Thyroid gland (tissue), 4 donors: ENCODE measurements around the gene EWSR1. TPM values are rescaled to one million over a fixed set of nuclear protein-coding genes. Genes with fewer than 3 reads are reported as not detected.

Experiments
- DNase-seq, 2 donors: peaks; one replicate each; pipeline ENCODE4 v3.0.0-alpha.2; 2019
- H3K27ac ChIP-seq, 3 donors: fragments of 200-600 bp; sonication (generic); 1 replicate in 2 of 3; 2 replicates in 1 of 3; pipeline ENCODE4 v1.5.1; 2016 to 2019; ENCODE audit warnings: mild to moderate bottlenecking in 1 of 3, moderate library complexity in 1 of 3
- H3K27me3 ChIP-seq: fragments of 200-600 bp; sonication (generic); one replicate; pipeline ENCODE4 v1.5.1; 2019
- H3K36me3 ChIP-seq, 2 donors: fragments of 200-600 bp; sonication (generic); one replicate each; pipeline ENCODE4 v1.5.1; 2016 to 2019
- H3K4me1 ChIP-seq, 2 donors: fragments of 200-600 bp; sonication (generic); one replicate each; pipeline ENCODE4 v1.5.1; 2017 to 2019
- H3K4me3 ChIP-seq, 3 donors: fragments of 200-600 bp; sonication (generic); replicated peaks in 1 of 3; 1 replicate in 2 of 3; 2 replicates in 1 of 3; pipeline ENCODE4 v1.5.1; 2016; ENCODE audit warnings: mild to moderate bottlenecking in 1 of 3
- H3K9me3 ChIP-seq: fragments of 200-600 bp; sonication (generic); one replicate; pipeline ENCODE4 v1.5.1; 2017
- CTCF ChIP-seq, 6 experiments: fragments of 200-600 bp in 3 of 6; fragments of 450-650 bp in 3 of 6; sonication (generic) in 3 of 6; IDR thresholded peaks; one replicate each; pipeline ENCODE4 v1.5.1; 2016 to 2019; ENCODE audit warnings: antibody characterized with exemption in 6 of 6, mild to moderate bottlenecking in 2 of 6, inconsistent platforms in 1 of 6, moderate library complexity in 1 of 6
- POLR2A ChIP-seq, 2 donors: fragments of 450-650 bp; IDR thresholded peaks; one replicate each; pipeline ENCODE4 v1.6.1; 2017; ENCODE audit warnings: antibody characterized with exemption in 2 of 2, mild to moderate bottlenecking in 2 of 2, moderate library complexity in 1 of 2
- WGBS, 2 donors: methylation state at CpG; one replicate each; pipeline ENCODE4 v1.1.5; 2017; 5-methylcytosine and 5-hydroxymethylcytosine counted together
- intact Hi-C: fragments of 100-400 bp; cut with DNase I; formaldehyde crosslinking; loops from one replicate; pipeline ENCODE4 v1.15.1; 2023
- total RNA-seq, 4 donors: library from RNA; depleted of rRNA; stranded (reverse); fragments of >200 nt; gene quantifications; one replicate each; pipeline ENCODE4 v1.2.3, GENCODE V29; 2016

The EWSR1 gene
- total RNA-seq, 4 donors from 2014 or later: 205 to 290 (median 258) TPM

DNA sequence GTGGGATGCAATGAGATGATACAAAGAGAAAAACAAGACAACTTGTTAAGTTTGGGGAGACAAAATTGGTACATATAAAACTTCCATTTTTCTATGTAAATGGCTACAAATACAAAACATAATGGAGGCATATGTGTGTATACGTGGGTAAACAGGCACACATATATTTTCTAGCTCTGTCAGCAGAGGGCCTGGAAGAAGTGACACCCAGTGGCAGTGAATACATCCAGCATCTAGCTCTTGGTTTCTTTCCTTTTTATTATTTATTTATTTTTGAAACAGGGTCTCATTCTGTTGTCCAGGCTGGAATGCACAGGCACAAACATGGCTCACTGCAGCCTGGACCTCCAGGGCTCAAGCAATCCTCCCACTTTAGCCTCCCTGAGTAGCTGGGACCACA is 52.5 kb downstream of the EWSR1 start:
- TF ChIP-seq CTCF (IDR thresholded peaks at IDR 0.05) (no peak), POLR2A (IDR thresholded peaks at IDR 0.05) (no peak)
- H3K9me3 ChIP-seq: no peaks in the 10 kb centered on the region
- no peak overlapping the region for H3K27ac ChIP-seq
- peaks cover 4% of the 10 kb centered on the region in 2 donors for H3K4me1 ChIP-seq
- no peaks in the 10 kb centered on the region for H3K27me3 ChIP-seq
- no peaks in the 10 kb centered on the region for H3K36me3 ChIP-seq
- intact Hi-C loops: no loop called here
- 81 to 90% methylated on average over 1 of the region's 1 CpG for WGBS, 2 donors
- H3K4me3 ChIP-seq: no peak overlapping the region
- no peak for DNase-seq

DNA sequence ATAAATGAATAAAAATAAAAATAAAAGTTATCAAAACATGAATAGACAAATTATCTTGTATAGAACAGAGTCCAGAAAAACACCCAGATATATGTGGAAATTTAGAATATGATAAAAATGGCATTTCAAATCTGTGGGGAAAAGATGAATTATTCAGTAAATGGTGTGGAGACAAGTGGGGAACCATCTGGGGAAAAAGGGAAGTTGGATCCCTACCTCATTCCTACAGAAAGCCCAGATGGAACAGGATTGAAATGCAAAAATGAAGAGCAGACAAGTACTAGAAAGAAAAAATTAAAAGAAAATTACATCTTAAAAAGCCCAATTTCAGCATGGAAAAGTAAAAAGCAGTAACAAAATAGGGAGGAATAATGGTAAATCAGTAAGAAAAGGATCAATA is 55.6 kb downstream of the EWSR1 start:
- Histone ChIP-seq H3K27ac (no peak overlapping the region), H3K9me3 (no peaks in the 10 kb centered on the region), H3K4me3 (no peak overlapping the region), H3K27me3 (no peaks in the 10 kb centered on the region), H3K4me1 (no peaks in the 10 kb centered on the region), H3K36me3 (peaks cover 14 to 23% of the 10 kb centered on the region in 2 donors)
- no peak for DNase-seq
- intact Hi-C loops: no loop called here
- TF ChIP-seq CTCF (IDR thresholded peaks at IDR 0.05) (no peak), POLR2A (IDR thresholded peaks at IDR 0.05) (no peak)

- no peak overlapping the region for H3K27ac ChIP-seq
- H3K36me3 ChIP-seq: peaks cover 28 to 31% of the 10 kb centered on the region in 2 donors
- 79 to 94% methylated on average over 8 of the region's 8 CpGs for WGBS, 2 donors
- H3K4me3 ChIP-seq: no peak overlapping the region
- H3K27me3 ChIP-seq: no peaks in the 10 kb centered on the region
- no peak for TF ChIP-seq CTCF (IDR thresholded peaks at IDR 0.05)
- TF ChIP-seq POLR2A (IDR thresholded peaks at IDR 0.05): no peak
- intact Hi-C loops: no loop called here
- H3K9me3 ChIP-seq: no peaks in the 10 kb centered on the region
- DNase-seq: no peak
- H3K4me1 ChIP-seq: no peaks in the 10 kb centered on the region
Measured at GRCh38 chr22:29325356-29325755, 57.3 kb downstream of the EWSR1 start.

- no peak for TF ChIP-seq CTCF (IDR thresholded peaks at IDR 0.05)
- TF ChIP-seq POLR2A (IDR thresholded peaks at IDR 0.05): no peak
- peak in 1 of 2 donors; percentile 1 for DNase-seq
- H3K9me3 ChIP-seq: no peaks in the 10 kb centered on the region
- H3K27me3 ChIP-seq: no peaks in the 10 kb centered on the region
- H3K27ac ChIP-seq: no peak overlapping the region
- H3K36me3 ChIP-seq: peaks cover 32 to 33% of the 10 kb centered on the region in 2 donors
- intact Hi-C loops: no loop called here
- 63 to 71% methylated on average over 9 of the region's 9 CpGs for WGBS, 2 donors
- no peak overlapping the region for H3K4me3 ChIP-seq
- H3K4me1 ChIP-seq: no peaks in the 10 kb centered on the region
Measured at GRCh38 chr22:29325785-29326315, 57.8 kb downstream of the EWSR1 start.

DNA sequence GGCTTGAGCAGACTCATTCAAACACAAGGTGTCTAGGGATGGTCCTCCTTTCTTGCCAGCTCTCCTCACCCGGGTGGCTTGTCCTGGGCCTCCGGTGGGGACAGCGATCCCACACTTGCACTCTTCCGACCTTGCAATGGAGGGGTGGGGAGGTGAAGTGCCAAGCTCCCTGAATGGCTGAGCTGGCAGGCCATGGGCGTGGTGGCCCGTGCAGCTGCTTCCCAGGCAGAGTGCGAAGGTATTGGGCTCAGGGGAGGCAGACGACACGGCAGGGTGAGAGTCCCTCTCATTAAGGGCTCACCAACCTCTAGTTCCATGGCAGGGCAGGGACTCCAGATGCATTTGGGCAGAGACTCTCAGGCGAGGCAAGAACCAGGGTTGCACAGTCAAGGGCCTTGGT is 58.4 kb downstream of the EWSR1 start:
- Histone ChIP-seq H3K4me1 (no peaks in the 10 kb centered on the region), H3K36me3 (peaks cover 38 to 39% of the 10 kb centered on the region in 2 donors), H3K4me3 (no peak overlapping the region), H3K27me3 (no peaks in the 10 kb centered on the region), H3K9me3 (no peaks in the 10 kb centered on the region), H3K27ac (no peak overlapping the region)
- DNase-seq: peak in 1 of 2 donors; percentile 1
- intact Hi-C loops: no loop called here
- 94 to 96% methylated on average over 7 to 9 of the region's 10 CpGs for WGBS, 2 donors
- TF ChIP-seq CTCF (IDR thresholded peaks at IDR 0.05): no peak
- TF ChIP-seq POLR2A (IDR thresholded peaks at IDR 0.05): no peak
